Neural cell (in vitro differentiated cells): ENCODE results near the gene PAPPA2. TPM values are rescaled to one million over a fixed set of nuclear protein-coding genes. Genes with fewer than 3 reads are reported as not detected.

Experiments used
- H2AFZ ChIP-seq: fragments of 200-600, 300-800 bp; sonication (generic), shearing (Covaris generic); 2 replicates; pipeline ENCODE4 v1.6.0; 2014; ENCODE audit warnings: low read depth, mild to moderate bottlenecking, antibody characterized with exemption, low read length, moderate library complexity
- H3F3A ChIP-seq: fragments of 200-600 bp; shearing (Covaris generic); 2 replicates; pipeline ENCODE4 v1.6.1; 2016; ENCODE audit warnings: mild to moderate bottlenecking, moderate library complexity, mixed read lengths, antibody characterized with exemption, low read length; ENCODE audit not compliant: insufficient read depth, poor library complexity, severe bottlenecking
- H3K27ac ChIP-seq: fragments of 200-600, 300-800 bp; sonication (generic), shearing (Covaris generic); 2 replicates; pipeline ENCODE4 v1.5.1; 2014; ENCODE audit warnings: mild to moderate bottlenecking, low read length, moderate library complexity
- H3K27me3 ChIP-seq: fragments of 300-800, 200-600 bp; sonication (generic), shearing (Covaris generic); 2 replicates; pipeline ENCODE4 v1.6.0; 2014; ENCODE audit warnings: mild to moderate bottlenecking, low read depth, low read length, moderate library complexity; ENCODE audit not compliant: insufficient read depth
- H3K36me3 ChIP-seq: fragments of 300-800, 200-600 bp; sonication (generic), shearing (Covaris generic); 2 replicates; pipeline ENCODE4 v1.5.1; 2014; ENCODE audit warnings: mild to moderate bottlenecking, antibody characterized with exemption, low read length, moderate library complexity; ENCODE audit not compliant: insufficient read depth
- H3K4me2 ChIP-seq: fragments of 300-800, 200-600 bp; sonication (generic), shearing (Covaris generic); 2 replicates; pipeline ENCODE4 v1.6.0; 2014; ENCODE audit warnings: mild to moderate bottlenecking, low read length
- H3K4me3 ChIP-seq: fragments of 300-800, 200-600 bp; sonication (generic), shearing (Covaris generic); 2 replicates; pipeline ENCODE4 v1.5.1; 2014; ENCODE audit warnings: mild to moderate bottlenecking, low read length, moderate library complexity
- H3K79me2 ChIP-seq: fragments of 200-600 bp; shearing (Covaris generic); replicated peaks from 2 replicates; pipeline ENCODE4 v1.6.0; 2014; ENCODE audit warnings: mild to moderate bottlenecking, low read length, moderate library complexity; ENCODE audit not compliant: insufficient read depth
- H3K9ac ChIP-seq: fragments of 300-800, 200-600 bp; sonication (generic), shearing (Covaris generic); 2 replicates; pipeline ENCODE4 v1.6.1; 2016; ENCODE audit warnings: mild to moderate bottlenecking, low read length, mixed read lengths
- H3K9me2 ChIP-seq: fragments of 200-600 bp; shearing (Covaris generic); 2 replicates; pipeline ENCODE4 v1.6.1; 2016; ENCODE audit warnings: mild to moderate bottlenecking, low read length, mixed read lengths; ENCODE audit not compliant: insufficient read depth
- H3K9me3 ChIP-seq: fragments of 200-600, 300-800 bp; sonication (generic), shearing (Covaris generic); 2 replicates; pipeline ENCODE4 v1.6.1; 2016; ENCODE audit warnings: mild to moderate bottlenecking, mixed run types, low read length, moderate library complexity, mixed read lengths
- H4K20me1 ChIP-seq: fragments of 200-600 bp; shearing (Covaris generic); 2 replicates; pipeline ENCODE4 v1.6.1; 2016; ENCODE audit warnings: mild to moderate bottlenecking, mixed run types; ENCODE audit not compliant: insufficient read depth
- CTCF ChIP-seq: fragments of 450-650 bp; IDR thresholded peaks from 2 replicates; pipeline ENCODE4 v1.5.1; 2014; ENCODE audit warnings: antibody characterized with exemption, mild to moderate bottlenecking, moderate library complexity; ENCODE audit not compliant: poor library complexity, severe bottlenecking
- EP300 ChIP-seq: fragments of 450-650 bp; conservative IDR thresholded peaks from 2 replicates; pipeline ENCODE4 v1.6.1; 2014; ENCODE audit warnings: antibody characterized with exemption, mild to moderate bottlenecking, moderate library complexity; ENCODE audit not compliant: poor library complexity, severe bottlenecking
- MXI1 ChIP-seq: fragments of 450-650 bp; conservative IDR thresholded peaks from 2 replicates; pipeline ENCODE4 v1.6.1; 2014; ENCODE audit warnings: antibody characterized with exemption, mild to moderate bottlenecking; ENCODE audit not compliant: poor library complexity, severe bottlenecking
- POLR2AphosphoS5 ChIP-seq: IDR thresholded peaks from 2 replicates; pipeline ENCODE4 v1.6.1; 2012
- RAD21 ChIP-seq: fragments of 450-650 bp; conservative IDR thresholded peaks from 2 replicates; pipeline ENCODE4 v1.6.1; 2014; ENCODE audit warnings: antibody characterized with exemption, mild to moderate bottlenecking, moderate library complexity
- TAF1 ChIP-seq: IDR thresholded peaks from 2 replicates; pipeline ENCODE4 v1.6.1; 2012; ENCODE audit warnings: low read depth
- polyA plus RNA-seq: library from polyadenylated mRNA; depleted of rRNA; stranded (reverse); fragments of >200 nt; gene quantifications from 2 replicates; pipeline ENCODE4 v1.2.3, GENCODE V29; 2014
- TF ChIP-seq, protein P1 (sequence below): IDR thresholded peaks from 2 replicates; pipeline ENCODE4 v1.6.1; 2012; ENCODE audit warnings: borderline replicate concordance

The PAPPA2 gene
- polyA plus RNA-seq, 1 donor from 2014 or later = 0.59 TPM

GRCh38 chr1:176853503-176853902 is 390.5 kb downstream of the PAPPA2 start:
- no peaks in the 10 kb centered on the region for H4K20me1 ChIP-seq
- TF ChIP-seq POLR2AphosphoS5 = no peak
- TF ChIP-seq, protein P1, sequence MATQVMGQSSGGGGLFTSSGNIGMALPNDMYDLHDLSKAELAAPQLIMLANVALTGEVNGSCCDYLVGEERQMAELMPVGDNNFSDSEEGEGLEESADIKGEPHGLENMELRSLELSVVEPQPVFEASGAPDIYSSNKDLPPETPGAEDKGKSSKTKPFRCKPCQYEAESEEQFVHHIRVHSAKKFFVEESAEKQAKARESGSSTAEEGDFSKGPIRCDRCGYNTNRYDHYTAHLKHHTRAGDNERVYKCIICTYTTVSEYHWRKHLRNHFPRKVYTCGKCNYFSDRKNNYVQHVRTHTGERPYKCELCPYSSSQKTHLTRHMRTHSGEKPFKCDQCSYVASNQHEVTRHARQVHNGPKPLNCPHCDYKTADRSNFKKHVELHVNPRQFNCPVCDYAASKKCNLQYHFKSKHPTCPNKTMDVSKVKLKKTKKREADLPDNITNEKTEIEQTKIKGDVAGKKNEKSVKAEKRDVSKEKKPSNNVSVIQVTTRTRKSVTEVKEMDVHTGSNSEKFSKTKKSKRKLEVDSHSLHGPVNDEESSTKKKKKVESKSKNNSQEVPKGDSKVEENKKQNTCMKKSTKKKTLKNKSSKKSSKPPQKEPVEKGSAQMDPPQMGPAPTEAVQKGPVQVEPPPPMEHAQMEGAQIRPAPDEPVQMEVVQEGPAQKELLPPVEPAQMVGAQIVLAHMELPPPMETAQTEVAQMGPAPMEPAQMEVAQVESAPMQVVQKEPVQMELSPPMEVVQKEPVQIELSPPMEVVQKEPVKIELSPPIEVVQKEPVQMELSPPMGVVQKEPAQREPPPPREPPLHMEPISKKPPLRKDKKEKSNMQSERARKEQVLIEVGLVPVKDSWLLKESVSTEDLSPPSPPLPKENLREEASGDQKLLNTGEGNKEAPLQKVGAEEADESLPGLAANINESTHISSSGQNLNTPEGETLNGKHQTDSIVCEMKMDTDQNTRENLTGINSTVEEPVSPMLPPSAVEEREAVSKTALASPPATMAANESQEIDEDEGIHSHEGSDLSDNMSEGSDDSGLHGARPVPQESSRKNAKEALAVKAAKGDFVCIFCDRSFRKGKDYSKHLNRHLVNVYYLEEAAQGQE = no peak

GRCh38 chr1:176854121-176854520 is 391.1 kb downstream of the PAPPA2 start:
- Histone ChIP-seq H3K9ac (no peak overlapping the region), H3K36me3 (no peaks in the 10 kb centered on the region), H3K4me3 (no peak overlapping the region), H3K4me2 (no peak overlapping the region), H3K9me2 (no peaks in the 10 kb centered on the region), H2AFZ (no peak overlapping the region), H3K27me3 (no peaks in the 10 kb centered on the region), H3K79me2 (no peaks in the 10 kb centered on the region), H3F3A (no peaks in the 10 kb centered on the region), H3K9me3 (no peaks in the 10 kb centered on the region), H3K27ac (no peak overlapping the region), H4K20me1 (no peaks in the 10 kb centered on the region)
- TF ChIP-seq RAD21 (no peak), EP300 (no peak), CTCF (no peak), TAF1 (no peak), MXI1 (no peak)
- TF ChIP-seq, protein P1 = no peak

More at GRCh38 chr1:176853503-176853902, 390.5 kb downstream of the PAPPA2 start:
- Histone ChIP-seq H3K4me2 (no peak overlapping the region), H3K4me3 (no peak overlapping the region), H3F3A (no peaks in the 10 kb centered on the region), H3K27me3 (no peaks in the 10 kb centered on the region), H3K9me2 (no peaks in the 10 kb centered on the region), H2AFZ (no peak overlapping the region), H3K9me3 (no peaks in the 10 kb centered on the region), H3K36me3 (no peaks in the 10 kb centered on the region), H3K9ac (no peak overlapping the region), H3K79me2 (no peaks in the 10 kb centered on the region), H3K27ac (no peak overlapping the region)
